ENCODE data around the gene ITGA5. TPM values are rescaled to one million over a fixed set of nuclear protein-coding genes. Genes with fewer than 3 reads are reported as not detected.

Gene ITGA5
- total RNA-seq, 1 experiment from 2014 or later = 49.1 TPM

- no peak for DNase-seq (ENCODE audit: low spot score)
These were observed 13.7 kb upstream of the ITGA5 start for GRCh38 chr12:54432815-54433164.

GRCh38 chr12:54431911-54432814, 13.1 kb upstream of the ITGA5 start:
- no peak for DNase-seq (ENCODE audit: low spot score)
- in situ Hi-C loops (cut with HindIII; ENCODE audit: low sequenced_read_pairs) = no loop called here

More at GRCh38 chr12:54432815-54433164, 13.7 kb upstream of the ITGA5 start:
- in situ Hi-C loops (cut with HindIII; ENCODE audit: low sequenced_read_pairs) = no loop called here

GRCh38 chr12:54430471-54431069, 11.5 kb upstream of the ITGA5 start:
- in situ Hi-C loops (cut with HindIII; ENCODE audit: low sequenced_read_pairs) = no loop called here
- DNase-seq (ENCODE audit: low spot score) = no peak

- no peak for DNase-seq (ENCODE audit: low spot score)
- in situ Hi-C loops (cut with HindIII; ENCODE audit: low sequenced_read_pairs) = no loop called here
These were observed 10.0 kb upstream of the ITGA5 start for GRCh38 chr12:54429014-54429471.

GRCh38 chr12:54428050-54429013, 9.3 kb upstream of the ITGA5 start:
- in situ Hi-C loops (cut with HindIII; ENCODE audit: low sequenced_read_pairs) = no loop called here
- peak; percentile 23 for DNase-seq (ENCODE audit: low spot score)

GRCh38 chr12:54427106-54427505, 8.0 kb upstream of the ITGA5 start:
- DNase-seq (ENCODE audit: low spot score) = no peak
- in situ Hi-C loops (cut with HindIII; ENCODE audit: low sequenced_read_pairs) = no loop called here

GRCh38 chr12:54426690-54427089, 7.6 kb upstream of the ITGA5 start:
- DNase-seq (ENCODE audit: low spot score) = no peak
- in situ Hi-C loops (cut with HindIII; ENCODE audit: low sequenced_read_pairs) = no loop called here

- no peak for DNase-seq (ENCODE audit: low spot score)
- in situ Hi-C loops (cut with HindIII; ENCODE audit: low sequenced_read_pairs) = no loop called here
These were observed 6.6 kb upstream of the ITGA5 start for GRCh38 chr12:54425702-54426101.

GRCh38 chr12:54424224-54424623, 5.2 kb upstream of the ITGA5 start:
- in situ Hi-C loops (cut with HindIII; ENCODE audit: low sequenced_read_pairs) = no loop called here
- no peak for DNase-seq (ENCODE audit: low spot score)

GRCh38 chr12:54423816-54424150, 4.7 kb upstream of the ITGA5 start:
- DNase-seq (ENCODE audit: low spot score) = no peak
- in situ Hi-C loops (cut with HindIII; ENCODE audit: low sequenced_read_pairs) = no loop called here

GRCh38 chr12:54421879-54422250, 2.8 kb upstream of the ITGA5 start:
- no peak for DNase-seq (ENCODE audit: low spot score)
- in situ Hi-C loops (cut with HindIII; ENCODE audit: low sequenced_read_pairs) = no loop called here

- in situ Hi-C loops (cut with HindIII; ENCODE audit: low sequenced_read_pairs) = no loop called here
- no peak for DNase-seq (ENCODE audit: low spot score)
These were observed 2.3 kb upstream of the ITGA5 start for GRCh38 chr12:54421175-54421878.

GRCh38 chr12:54420766-54421144, 1.7 kb upstream of the ITGA5 start:
- no peak for DNase-seq (ENCODE audit: low spot score)
- in situ Hi-C loops (cut with HindIII; ENCODE audit: low sequenced_read_pairs) = no loop called here

GRCh38 chr12:54418441-54419087, 502 bp downstream of the ITGA5 start:
- in situ Hi-C loops (cut with HindIII; ENCODE audit: low sequenced_read_pairs) = no loop called here
- DNase-seq (ENCODE audit: low spot score) = no peak

GRCh38 chr12:54417712-54418440, 1.2 kb downstream of the ITGA5 start:
- DNase-seq (ENCODE audit: low spot score) = no peak
- in situ Hi-C loops (cut with HindIII; ENCODE audit: low sequenced_read_pairs) = no loop called here

- in situ Hi-C loops (cut with HindIII; ENCODE audit: low sequenced_read_pairs) = no loop called here
- no peak for DNase-seq (ENCODE audit: low spot score)
These were observed 2.1 kb downstream of the ITGA5 start for GRCh38 chr12:54416687-54417603.

Measured in G401 (cell line).